Measurements from ENCODE around the gene GPI. TPM values are rescaled to one million over a fixed set of nuclear protein-coding genes. Genes with fewer than 3 reads are reported as not detected.
"Not testable (repeated sequence)": the region's sequence is repeated elsewhere in the genome, so short reads cannot be mapped to it uniquely, and the experiment has no call there.

Gene GPI
- total RNA-seq, 1 donor from 2014 or later = 473 TPM

DNA sequence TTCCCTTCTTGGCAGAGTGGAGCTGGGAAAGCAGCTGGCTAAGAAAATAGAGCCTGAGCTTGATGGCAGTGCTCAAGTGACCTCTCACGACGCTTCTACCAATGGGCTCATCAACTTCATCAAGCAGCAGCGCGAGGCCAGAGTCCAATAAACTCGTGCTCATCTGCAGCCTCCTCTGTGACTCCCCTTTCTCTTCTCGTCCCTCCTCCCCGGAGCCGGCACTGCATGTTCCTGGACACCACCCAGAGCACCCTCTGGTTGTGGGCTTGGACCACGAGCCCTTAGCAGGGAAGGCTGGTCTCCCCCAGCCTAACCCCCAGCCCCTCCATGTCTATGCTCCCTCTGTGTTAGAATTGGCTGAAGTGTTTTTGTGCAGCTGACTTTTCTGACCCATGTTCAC lies 34.9 kb downstream of the GPI start:
- H3K27me3 ChIP-seq (ENCODE audit: low read depth) = no peaks in the 10 kb centered on the region
- no peaks in the 10 kb centered on the region for H3K9me3 ChIP-seq (replicated peaks)
- DNase-seq = no peak
- no peak overlapping the region for H3K4me3 ChIP-seq
- H3K4me1 ChIP-seq = peaks cover 12% of the 10 kb centered on the region
- TF ChIP-seq, protein P1, sequence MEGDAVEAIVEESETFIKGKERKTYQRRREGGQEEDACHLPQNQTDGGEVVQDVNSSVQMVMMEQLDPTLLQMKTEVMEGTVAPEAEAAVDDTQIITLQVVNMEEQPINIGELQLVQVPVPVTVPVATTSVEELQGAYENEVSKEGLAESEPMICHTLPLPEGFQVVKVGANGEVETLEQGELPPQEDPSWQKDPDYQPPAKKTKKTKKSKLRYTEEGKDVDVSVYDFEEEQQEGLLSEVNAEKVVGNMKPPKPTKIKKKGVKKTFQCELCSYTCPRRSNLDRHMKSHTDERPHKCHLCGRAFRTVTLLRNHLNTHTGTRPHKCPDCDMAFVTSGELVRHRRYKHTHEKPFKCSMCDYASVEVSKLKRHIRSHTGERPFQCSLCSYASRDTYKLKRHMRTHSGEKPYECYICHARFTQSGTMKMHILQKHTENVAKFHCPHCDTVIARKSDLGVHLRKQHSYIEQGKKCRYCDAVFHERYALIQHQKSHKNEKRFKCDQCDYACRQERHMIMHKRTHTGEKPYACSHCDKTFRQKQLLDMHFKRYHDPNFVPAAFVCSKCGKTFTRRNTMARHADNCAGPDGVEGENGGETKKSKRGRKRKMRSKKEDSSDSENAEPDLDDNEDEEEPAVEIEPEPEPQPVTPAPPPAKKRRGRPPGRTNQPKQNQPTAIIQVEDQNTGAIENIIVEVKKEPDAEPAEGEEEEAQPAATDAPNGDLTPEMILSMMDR (IDR thresholded peaks at IDR 0.05; ENCODE audit: borderline replicate concordance) = no peak
- intact Hi-C loops (cut with micrococcal nuclease) = no loop called here
- peaks cover 65% of the 10 kb centered on the region for H3K36me3 ChIP-seq
- no peak overlapping the region for H3K27ac ChIP-seq (replicated peaks)

DNA sequence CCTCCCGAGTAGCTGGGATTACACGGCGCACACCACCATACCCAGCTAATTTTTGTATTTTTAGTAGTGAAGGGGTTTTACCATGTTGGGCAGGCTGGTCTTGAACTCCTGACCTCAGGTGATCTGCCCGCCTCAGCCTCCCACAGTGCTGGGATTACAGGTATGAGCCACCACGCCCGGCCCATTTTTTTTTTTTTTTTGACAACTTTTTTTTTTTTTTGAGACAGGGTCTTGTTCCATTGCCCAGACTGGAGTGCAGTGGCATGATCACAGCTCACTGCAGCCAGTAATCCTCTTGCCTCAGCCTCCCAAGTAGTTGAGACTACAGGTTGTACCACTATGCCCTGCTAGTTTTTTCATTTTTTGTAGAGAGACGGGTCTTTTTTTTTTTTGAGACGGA lies 35.8 kb downstream of the GPI start:
- H3K27me3 ChIP-seq (ENCODE audit: low read depth); DNase-seq; H3K9me3 ChIP-seq (replicated peaks); H3K4me3 ChIP-seq; H3K27ac ChIP-seq (replicated peaks); intact Hi-C loops (cut with micrococcal nuclease): not testable (repeated sequence)
- H3K36me3 ChIP-seq = peaks cover 55% of the 10 kb centered on the region
- peaks cover 16% of the 10 kb centered on the region for H3K4me1 ChIP-seq

DNA sequence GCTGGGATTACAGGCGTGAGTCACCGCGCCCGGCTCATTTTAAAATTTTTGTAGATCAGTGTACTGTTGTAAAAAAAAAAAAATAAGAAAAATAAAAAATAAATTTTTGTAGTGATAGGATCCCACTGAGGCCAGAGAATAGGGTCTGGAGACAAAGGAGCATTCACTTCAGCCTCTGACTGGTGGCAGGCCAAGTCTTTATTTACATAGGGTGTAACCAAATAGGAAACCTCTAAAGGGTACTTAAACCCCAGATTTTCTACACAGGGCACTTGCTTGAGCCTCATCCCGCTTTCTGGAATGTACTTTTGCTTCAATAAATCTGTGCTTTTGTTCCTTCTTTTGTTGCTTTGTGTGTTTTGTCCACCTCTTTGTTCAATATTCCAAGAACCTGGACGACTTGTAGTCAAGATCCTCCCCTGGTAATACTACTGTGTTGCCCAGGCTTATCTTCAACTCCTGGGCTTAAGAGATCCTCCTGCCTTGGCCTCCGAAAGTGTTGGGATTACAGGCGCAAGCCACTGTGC lies 37.1 kb downstream of the GPI start:
- intact Hi-C loops (cut with micrococcal nuclease) = no loop called here
- Histone ChIP-seq H3K9me3 (replicated peaks) (no peaks in the 10 kb centered on the region), H3K36me3 (peaks cover 42% of the 10 kb centered on the region), H3K4me1 (peaks cover 16% of the 10 kb centered on the region), H3K4me3 (no peak overlapping the region), H3K27me3 (ENCODE audit: low read depth) (no peaks in the 10 kb centered on the region), H3K27ac (replicated peaks) (no peak overlapping the region)
- TF ChIP-seq, protein P1 (IDR thresholded peaks at IDR 0.05; ENCODE audit: borderline replicate concordance) = no peak
- no peak for DNase-seq

DNA sequence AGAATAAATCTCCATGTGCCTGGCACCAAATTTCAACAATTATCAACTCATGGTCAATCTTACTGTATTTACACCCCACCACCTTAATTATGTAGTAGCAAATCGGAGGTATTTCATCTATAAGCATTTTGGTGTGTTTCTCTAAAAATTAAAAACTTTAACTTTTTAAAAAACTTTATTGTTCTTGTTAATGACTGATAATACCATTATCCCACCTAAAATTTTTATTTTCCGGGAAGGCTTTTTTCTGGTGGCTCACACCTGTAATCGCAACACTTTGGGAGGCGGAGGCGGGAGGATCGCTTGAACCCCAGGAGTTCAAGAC lies 38.8 kb downstream of the GPI start:
- peaks cover 16% of the 10 kb centered on the region for H3K4me1 ChIP-seq
- peak overlapping the region; percentile 98 for H3K4me3 ChIP-seq
- peaks cover 26% of the 10 kb centered on the region for H3K36me3 ChIP-seq
- no peaks in the 10 kb centered on the region for H3K9me3 ChIP-seq (replicated peaks)
- intact Hi-C loops (cut with micrococcal nuclease) = no loop called here
- H3K27me3 ChIP-seq (ENCODE audit: low read depth) = no peaks in the 10 kb centered on the region
- H3K27ac ChIP-seq (replicated peaks) = peak overlapping the region; percentile 60
- DNase-seq = no peak
- TF ChIP-seq, protein P1 (IDR thresholded peaks at IDR 0.05; ENCODE audit: borderline replicate concordance) = no peak

DNA sequence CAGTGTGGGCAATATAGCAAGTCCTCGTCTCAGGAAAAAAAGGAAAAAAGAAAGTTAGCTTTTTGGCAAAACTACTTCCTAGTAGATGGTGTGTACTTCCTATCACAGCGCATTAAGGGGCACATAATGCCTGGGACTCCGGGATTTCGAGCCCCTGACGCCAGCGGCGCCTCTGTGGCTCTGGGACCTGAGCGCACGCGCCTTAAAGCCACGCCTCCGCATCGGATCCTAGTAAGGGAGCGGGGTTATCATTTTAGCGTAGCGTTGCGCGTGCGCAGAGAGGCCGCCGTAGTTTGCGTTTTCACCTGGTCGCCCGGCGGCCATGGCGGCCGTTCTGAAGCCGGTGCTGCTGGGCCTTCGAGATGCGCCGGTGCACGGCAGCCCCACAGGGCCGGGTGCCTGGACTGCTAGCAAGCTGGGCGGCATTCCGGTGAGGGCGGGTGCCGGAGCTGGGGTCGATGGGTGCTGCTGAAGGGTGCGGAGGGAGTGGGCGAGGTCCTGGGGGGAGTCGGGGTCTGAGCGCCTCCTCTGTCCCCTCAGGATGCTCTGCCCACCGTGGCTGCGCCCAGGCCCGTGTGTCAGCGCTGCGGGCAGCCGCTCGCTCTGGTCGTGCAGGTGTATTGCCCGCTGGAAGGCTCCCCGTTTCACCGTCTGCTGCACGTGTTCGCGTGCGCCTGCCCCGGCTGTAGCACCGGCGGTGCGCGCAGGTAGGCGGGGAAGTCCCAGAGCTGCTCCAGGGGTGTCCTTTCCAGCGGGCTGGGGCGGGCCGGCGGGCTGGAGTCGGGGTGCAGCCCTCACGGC lies 39.3 kb downstream of the GPI start, which contains the start of gene PDCD2L:
PDCD2L (plus strand) TSS at position 291 of the 801 bp plus-strand sequence; CDS start at position 323, 32 bp downstream.
- no peaks in the 10 kb centered on the region for H3K9me3 ChIP-seq (replicated peaks)
- H3K36me3 ChIP-seq = peaks cover 26% of the 10 kb centered on the region
- peak within 1 kb of the TSS; percentile 60 for H3K27ac ChIP-seq (replicated peaks)
- H3K27me3 ChIP-seq (ENCODE audit: low read depth) = no peaks in the 10 kb centered on the region
- H3K4me1 ChIP-seq = peaks cover 16% of the 10 kb centered on the region
- intact Hi-C loops (cut with micrococcal nuclease) = no loop called here
- TF ChIP-seq, protein P1 (IDR thresholded peaks at IDR 0.05; ENCODE audit: borderline replicate concordance) = no peak
- peak; percentile 93 for DNase-seq
- H3K4me3 ChIP-seq = peak within 1 kb of the TSS; percentile 98

Measured in left ventricle myocardium inferior (tissue), 1 donor.